Measurements from ENCODE around the gene ZFR2. TPM values are rescaled to one million over a fixed set of nuclear protein-coding genes. Genes with fewer than 3 reads are reported as not detected.

ZFR2 gene
- total and polyA plus RNA-seq, 4 donors: not detected

- Histone ChIP-seq H3K36me3 (ENCODE audit: control insufficient read depth in 4 of 4, insufficient read depth in 3 of 4, low read depth in 1 of 4, low read length in 3 of 4) (no peaks in the 10 kb centered on the region), H3K4me3 (ENCODE audit: low read depth in 1 of 3, low read length in 3 of 3) (no peak overlapping the region), H3K9me3 (ENCODE audit: control insufficient read depth in 4 of 4, low read length in 3 of 4) (peaks cover 0 to 6% (median 2%) of the 10 kb centered on the region in 4 donors), H3K9ac (ENCODE audit: low read depth in 1 of 2, low read length in 2 of 2) (no peak overlapping the region), H3K27me3 (ENCODE audit: control insufficient read depth in 4 of 4, insufficient read depth in 4 of 4, low read length in 3 of 4) (no peaks in the 10 kb centered on the region), H3K27ac (ENCODE audit: low read depth in 1 of 2, low read length in 2 of 2) (no peak overlapping the region), H3K4me1 (ENCODE audit: control insufficient read depth in 4 of 4, insufficient read depth in 4 of 4, low read length in 3 of 4) (no peaks in the 10 kb centered on the region)
- DNase-seq (ENCODE audit: low spot score): no peak
- TF ChIP-seq FOXA1 (IDR thresholded peaks at IDR 0.05) (no peak), GABPA (IDR thresholded peaks at IDR 0.05 in 1 of 2, conservative IDR thresholded peaks at IDR 0.05 in 1 of 2) (no peak), SP1 (IDR thresholded peaks at IDR 0.05) (no peak), RXRA (IDR thresholded peaks at IDR 0.05) (no peak), JUND (IDR thresholded peaks at IDR 0.05) (no peak), HNF4A (conservative IDR thresholded peaks at IDR 0.05) (no peak), FOXA2 (IDR thresholded peaks at IDR 0.05) (no peak), REST (IDR thresholded peaks at IDR 0.05) (no peak), RAD21 (IDR thresholded peaks at IDR 0.05) (no peak), ATF3 (IDR thresholded peaks at IDR 0.05) (no peak), ZBTB33 (IDR thresholded peaks at IDR 0.05) (no peak), TAF1 (conservative IDR thresholded peaks at IDR 0.05) (no peak), NR2F2 (IDR thresholded peaks at IDR 0.05) (no peak), HNF4G (IDR thresholded peaks at IDR 0.05) (no peak), EGR1 (IDR thresholded peaks at IDR 0.05; ENCODE audit: low read depth in 2 of 2) (no peak), YY1 (IDR thresholded peaks at IDR 0.05) (no peak)
- TF ChIP-seq, protein P1, sequence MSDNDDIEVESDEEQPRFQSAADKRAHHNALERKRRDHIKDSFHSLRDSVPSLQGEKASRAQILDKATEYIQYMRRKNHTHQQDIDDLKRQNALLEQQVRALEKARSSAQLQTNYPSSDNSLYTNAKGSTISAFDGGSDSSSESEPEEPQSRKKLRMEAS (IDR thresholded peaks at IDR 0.05): no peak
- TF ChIP-seq, protein P2, sequence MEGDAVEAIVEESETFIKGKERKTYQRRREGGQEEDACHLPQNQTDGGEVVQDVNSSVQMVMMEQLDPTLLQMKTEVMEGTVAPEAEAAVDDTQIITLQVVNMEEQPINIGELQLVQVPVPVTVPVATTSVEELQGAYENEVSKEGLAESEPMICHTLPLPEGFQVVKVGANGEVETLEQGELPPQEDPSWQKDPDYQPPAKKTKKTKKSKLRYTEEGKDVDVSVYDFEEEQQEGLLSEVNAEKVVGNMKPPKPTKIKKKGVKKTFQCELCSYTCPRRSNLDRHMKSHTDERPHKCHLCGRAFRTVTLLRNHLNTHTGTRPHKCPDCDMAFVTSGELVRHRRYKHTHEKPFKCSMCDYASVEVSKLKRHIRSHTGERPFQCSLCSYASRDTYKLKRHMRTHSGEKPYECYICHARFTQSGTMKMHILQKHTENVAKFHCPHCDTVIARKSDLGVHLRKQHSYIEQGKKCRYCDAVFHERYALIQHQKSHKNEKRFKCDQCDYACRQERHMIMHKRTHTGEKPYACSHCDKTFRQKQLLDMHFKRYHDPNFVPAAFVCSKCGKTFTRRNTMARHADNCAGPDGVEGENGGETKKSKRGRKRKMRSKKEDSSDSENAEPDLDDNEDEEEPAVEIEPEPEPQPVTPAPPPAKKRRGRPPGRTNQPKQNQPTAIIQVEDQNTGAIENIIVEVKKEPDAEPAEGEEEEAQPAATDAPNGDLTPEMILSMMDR (IDR thresholded peaks at IDR 0.05; ENCODE audit: low read depth, low read length, missing input control): no peak
- WGBS: 96% methylated on average over 1 of the region's 1 CpG
These were observed 41.3 kb upstream of the ZFR2 start for GRCh38 chr19:3910105-3910504.
